GM12878 (cell line): ENCODE data around the gene UBE2F. TPM values are rescaled to one million over a fixed set of nuclear protein-coding genes. Genes with fewer than 3 reads are reported as not detected.

Experiments
- BCL11A ChIP-seq: IDR thresholded peaks from 2 replicates; pipeline ENCODE4 v1.6.1; 2011; ENCODE audit warnings: low read depth, low read length
- BMI1 ChIP-seq: fragments of 450-650 bp; IDR thresholded peaks from 2 replicates; pipeline ENCODE4 v1.6.1; 2016; ENCODE audit warnings: mild to moderate bottlenecking, moderate library complexity, borderline replicate concordance
- DPF2 ChIP-seq: fragments of 450-650 bp; IDR thresholded peaks from 2 replicates; pipeline ENCODE4 v1.6.1; 2017; ENCODE audit warnings: mild to moderate bottlenecking
- E2F4 ChIP-seq: IDR thresholded peaks from 2 replicates; pipeline ENCODE4 v1.6.1; 2012; ENCODE audit warnings: low read depth, low read length, improper control_type of control experiment
- EED ChIP-seq: sonication (generic); IDR thresholded peaks from 2 replicates; pipeline ENCODE4 v1.6.1; 2016; ENCODE audit warnings: antibody characterized with exemption, low read depth
- GATAD2B ChIP-seq: fragments of 450-650 bp; conservative IDR thresholded peaks from 2 replicates; pipeline ENCODE4 v1.6.1; 2017; ENCODE audit warnings: low read depth, mild to moderate bottlenecking, moderate library complexity
- IKZF1 ChIP-seq: fragments of 450-650 bp; conservative IDR thresholded peaks from 2 replicates; pipeline ENCODE4 v1.6.1; 2017; ENCODE audit warnings: antibody characterized with exemption, mild to moderate bottlenecking
- PBX3 ChIP-seq: IDR thresholded peaks from 2 replicates; pipeline ENCODE4 v1.6.1; 2011; ENCODE audit warnings: mild to moderate bottlenecking, low read depth, low read length, moderate library complexity; ENCODE audit not compliant: insufficient replicate concordance
- PKNOX1 ChIP-seq: fragments of 450-650 bp; IDR thresholded peaks from 2 replicates; pipeline ENCODE4 v1.6.1; 2016; ENCODE audit warnings: mild to moderate bottlenecking
- PRDM15 ChIP-seq: fragments of 450-650 bp; formaldehyde crosslinking; IDR thresholded peaks from 2 replicates; pipeline ENCODE4 v1.4.0; 2020; ENCODE audit warnings: mild to moderate bottlenecking, moderate library complexity
- SIN3A ChIP-seq: IDR thresholded peaks from 2 replicates; pipeline ENCODE4 v1.6.1; 2012; ENCODE audit warnings: low read depth, low read length, improper control_type of control experiment
- SIX5 ChIP-seq: IDR thresholded peaks from 2 replicates; pipeline ENCODE4 v1.6.1; 2011; ENCODE audit warnings: mild to moderate bottlenecking, low read depth, low read length, moderate library complexity; ENCODE audit not compliant: severe bottlenecking
- STAT1 ChIP-seq: fragments of 450-650 bp; conservative IDR thresholded peaks from 2 replicates; pipeline ENCODE4 v1.6.1; 2014; ENCODE audit warnings: antibody characterized with exemption, mild to moderate bottlenecking
- SUZ12 ChIP-seq: fragments of 200-600 bp; sonication (generic); IDR thresholded peaks from one replicate; pipeline ENCODE4 v1.6.1; 2018; ENCODE audit warnings: antibody characterized with exemption, mild to moderate bottlenecking; ENCODE audit not compliant: unreplicated experiment
- TARDBP ChIP-seq: IDR thresholded peaks from 2 replicates; pipeline ENCODE4 v1.6.1; 2016; ENCODE audit warnings: borderline replicate concordance
- USF1 ChIP-seq: IDR thresholded peaks from 2 replicates; pipeline ENCODE4 v1.6.1; 2011; ENCODE audit warnings: borderline replicate concordance, low read depth, mild to moderate bottlenecking, moderate library complexity, mixed read lengths, low read length; ENCODE audit not compliant: insufficient read depth; ENCODE audit errors: extremely low read length
- ZZZ3 ChIP-seq: IDR thresholded peaks from 2 replicates; pipeline ENCODE4 v1.6.1; 2011; ENCODE audit warnings: low read depth; ENCODE audit not compliant: control insufficient read depth, insufficient read length
- polyA plus RNA-seq, 11 experiments: library from polyadenylated mRNA; depleted of rRNA in 4 of 11; unstranded in 6 of 11; stranded (reverse) in 5 of 11; fragments of >200 nt; fragmentation: Nextera tagmentation in 4 of 11; fragmentation: Illumina TruSeq in 1 of 11; extraction: Ambion mirVana in 4 of 11; extraction: Trizol in 1 of 11; gene quantifications; 1 replicate in 1 of 11; 2 replicates in 10 of 11; pipeline versions ENCODE4 v1.2.1 to v1.2.3, GENCODE V29; 2011 to 2016; ENCODE audit warnings: inconsistent platforms in 2 of 11, missing spikeins in 2 of 11, low read depth in 1 of 11
- total RNA-seq, 4 experiments: library from RNA; depleted of rRNA in 3 of 4; stranded (reverse); fragments of >200 nt in 3 of 4; fragmentation: Illumina TruSeq in 1 of 4; extraction: Trizol in 1 of 4; gene quantifications; 2 replicates each; pipeline versions ENCODE4 v1.2.1 to v1.2.3, GENCODE V29; 2013 to 2021
- TF ChIP-seq, protein P1 (sequence below): IDR thresholded peaks from 2 replicates; pipeline ENCODE4 v1.6.1; 2012; ENCODE audit warnings: low read length, inconsistent platforms

The UBE2F gene
- total and polyA plus RNA-seq, 10 of the 15 experiments (the other 5 are each of a cell fraction or from before 2014, with no cell fraction given), result 12.3 to 64.4 (median 31.5) TPM

- no peak for TF ChIP-seq PRDM15 (CRISPR knock-in tag)
- TF ChIP-seq ZZZ3, result no peak
- TF ChIP-seq DPF2, result no peak; the same call in none of the 2 replicates
- TF ChIP-seq, protein P1, sequence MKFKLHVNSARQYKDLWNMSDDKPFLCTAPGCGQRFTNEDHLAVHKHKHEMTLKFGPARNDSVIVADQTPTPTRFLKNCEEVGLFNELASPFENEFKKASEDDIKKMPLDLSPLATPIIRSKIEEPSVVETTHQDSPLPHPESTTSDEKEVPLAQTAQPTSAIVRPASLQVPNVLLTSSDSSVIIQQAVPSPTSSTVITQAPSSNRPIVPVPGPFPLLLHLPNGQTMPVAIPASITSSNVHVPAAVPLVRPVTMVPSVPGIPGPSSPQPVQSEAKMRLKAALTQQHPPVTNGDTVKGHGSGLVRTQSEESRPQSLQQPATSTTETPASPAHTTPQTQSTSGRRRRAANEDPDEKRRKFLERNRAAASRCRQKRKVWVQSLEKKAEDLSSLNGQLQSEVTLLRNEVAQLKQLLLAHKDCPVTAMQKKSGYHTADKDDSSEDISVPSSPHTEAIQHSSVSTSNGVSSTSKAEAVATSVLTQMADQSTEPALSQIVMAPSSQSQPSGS, result no peak
- TF ChIP-seq TARDBP, result no peak
- TF ChIP-seq STAT1, result no peak
- no peak for TF ChIP-seq E2F4
- TF ChIP-seq PKNOX1, result peak; percentile 33; the same call in 1 of the 2 replicates
- TF ChIP-seq BMI1, result no peak
- TF ChIP-seq SIN3A, result peak; percentile 42; the same call in 1 of the 2 replicates
- no peak for TF ChIP-seq PBX3
- peak; percentile 81 for TF ChIP-seq GATAD2B
- TF ChIP-seq SUZ12, result no peak
- TF ChIP-seq EED, result no peak; the same call in 1 of the 2 replicates
- TF ChIP-seq SIX5, result peak; percentile 16
- TF ChIP-seq USF1, result peak; percentile 91
- peak; percentile 94 for TF ChIP-seq IKZF1
- TF ChIP-seq BCL11A, result no peak
- TF ChIP-seq, all 136 proteins: peak for 52
Measured at GRCh38 chr2:238060542-238061314, 93.9 kb downstream of the UBE2F start, which contains the start of gene SCLY (continued).
